T47D (cell line): ENCODE results near the gene OSBPL8.

ENCODE experiments used
- DNase-seq, 2 experiments: peaks; one replicate each; pipeline versions ENCODE4 v3.0.0 to v3.0.0-alpha.2; 2011 to 2012; ENCODE audit warnings: low read depth in 1 of 2, low spot score in 1 of 2
- JUND ChIP-seq: IDR thresholded peaks from 2 replicates; pipeline ENCODE4 v1.6.1; 2012; ENCODE audit warnings: low read depth
- in situ Hi-C: cut with HindIII; loops from 2 replicates; pipeline ENCODE4 v1.10.0; 2016; ENCODE audit warnings: low sequenced_read_pairs, low pct_unique_long_range_greater_than_20kb

OSBPL8 gene

GRCh38 chr12:76569685-76570604 is 10.4 kb upstream of the OSBPL8 start:
- in situ Hi-C loops, result no loop called here
- TF ChIP-seq JUND, result no peak
- no peak for DNase-seq

- TF ChIP-seq JUND, result no peak
- no peak for DNase-seq
- in situ Hi-C loops, result no loop called here
Measured at GRCh38 chr12:76568888-76569551, 9.4 kb upstream of the OSBPL8 start.

- TF ChIP-seq JUND, result no peak
- in situ Hi-C loops, result no loop called here
- no peak for DNase-seq
Measured at GRCh38 chr12:76568130-76568529, 8.6 kb upstream of the OSBPL8 start.

- in situ Hi-C loops, result no loop called here
- no peak for TF ChIP-seq JUND
- DNase-seq, result no peak
Measured at GRCh38 chr12:76563061-76563460, 3.5 kb upstream of the OSBPL8 start.

GRCh38 chr12:76562130-76562529 is 2.6 kb upstream of the OSBPL8 start:
- no peak for TF ChIP-seq JUND
- in situ Hi-C loops, result no loop called here
- no peak for DNase-seq

GRCh38 chr12:76560086-76560491 is 518 bp upstream of the OSBPL8 start:
- in situ Hi-C loops, result no loop called here
- TF ChIP-seq JUND, result no peak
- no peak for DNase-seq

- in situ Hi-C loops, result no loop called here
- no peak for TF ChIP-seq JUND
- peak in 1 of 2 experiments; percentile 10 for DNase-seq
Measured at GRCh38 chr12:76558684-76559399, 729 bp downstream of the OSBPL8 start.

GRCh38 chr12:76556368-76556767 is 3.2 kb downstream of the OSBPL8 start:
- in situ Hi-C loops, result no loop called here
- DNase-seq, result no peak
- TF ChIP-seq JUND, result no peak

- in situ Hi-C loops, result no loop called here
Measured at GRCh38 chr12:76555797-76556196, 3.8 kb downstream of the OSBPL8 start.

GRCh38 chr12:76555231-76555767 is 4.3 kb downstream of the OSBPL8 start:
- no peak for TF ChIP-seq JUND
- in situ Hi-C loops, result no loop called here
- no peak for DNase-seq

More at GRCh38 chr12:76555797-76556196, 3.8 kb downstream of the OSBPL8 start:
- no peak for DNase-seq
- no peak for TF ChIP-seq JUND

- no peak for DNase-seq
- in situ Hi-C loops, result no loop called here
- no peak for TF ChIP-seq JUND
Measured at GRCh38 chr12:76554405-76555230, 5.0 kb downstream of the OSBPL8 start.
